HG03064 (cell line): Measurements from ENCODE around the gene PDZD2.
A peak's percentile ranks its signal among the peaks of the same experiment; 100 is the strongest.
"Not testable (repeated sequence)": the region's sequence is repeated elsewhere in the genome, so short reads cannot be mapped to it uniquely, and the experiment has no call there.

Source experiments
- ATAC-seq: cut with Tn5 transposase; IDR thresholded peaks from one replicate; pipeline ENCODE4 v1.9.1; 2021; ENCODE audit warnings: low read depth; ENCODE audit not compliant: unreplicated experiment

Gene PDZD2

GRCh38 chr5:31993165-31993961, 354.4 kb downstream of the PDZD2 start:
- no peak for ATAC-seq

GRCh38 chr5:31995006-31995405, 356.1 kb downstream of the PDZD2 start:
- ATAC-seq, result peak; percentile 70

DNA sequence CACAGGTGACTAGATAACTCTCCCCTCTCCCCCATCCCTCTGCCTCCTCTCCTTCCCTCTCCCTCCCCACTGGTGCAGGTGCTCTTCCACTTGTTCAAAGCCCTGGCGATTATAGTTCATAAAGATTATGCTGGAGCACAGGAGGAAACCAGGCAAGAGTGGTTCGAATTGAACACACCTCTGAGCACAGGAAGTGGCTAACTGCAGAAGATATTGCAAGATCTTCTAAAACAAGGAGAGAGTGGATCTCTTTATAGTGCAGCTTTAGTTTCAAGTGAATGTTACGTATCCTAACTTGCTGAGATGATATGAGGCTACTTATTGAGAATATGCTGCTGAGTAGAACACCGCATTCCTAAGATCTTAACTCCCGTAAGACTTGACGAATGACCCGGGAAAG, 356.8 kb downstream of the PDZD2 start:
- ATAC-seq, result no peak

DNA sequence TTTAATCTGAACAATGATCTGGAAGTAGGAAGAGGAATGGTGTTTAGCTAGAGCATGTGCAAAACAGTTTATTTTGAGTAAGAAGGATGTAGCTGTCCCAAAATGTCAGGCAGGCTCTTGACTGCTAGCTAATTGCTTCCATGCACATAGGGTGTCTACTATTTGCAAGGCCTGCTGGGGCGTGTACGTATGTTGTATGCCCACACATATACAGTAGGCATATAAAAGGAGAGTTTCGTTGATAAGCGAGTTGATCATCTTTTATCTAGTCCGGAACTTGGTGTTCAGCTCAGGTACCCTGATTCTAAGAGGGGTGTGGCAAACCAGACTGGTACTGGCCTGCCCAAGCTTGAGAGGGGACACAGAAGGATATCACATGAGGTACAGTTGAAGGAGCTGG, 358.0 kb downstream of the PDZD2 start:
- no peak for ATAC-seq

DNA sequence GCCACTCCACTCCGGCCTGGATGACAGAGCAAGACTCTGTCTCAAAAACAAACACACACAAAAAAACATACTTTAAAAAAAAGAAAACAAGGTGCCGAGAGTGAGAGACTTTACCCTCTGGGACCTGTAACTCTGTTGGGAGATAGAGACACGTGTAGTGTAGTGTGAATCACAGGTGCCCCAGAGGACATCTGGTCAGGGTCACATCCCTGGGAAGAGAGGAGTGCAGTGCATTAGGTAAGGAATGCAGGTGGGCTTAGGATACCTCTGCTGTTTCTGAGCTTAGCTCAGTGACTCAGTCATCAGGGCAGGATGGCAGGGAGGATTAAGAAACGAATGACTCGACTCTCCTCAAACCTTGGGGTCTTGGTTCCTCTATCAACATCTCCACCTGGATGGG, 360.5 kb downstream of the PDZD2 start:
- no peak for ATAC-seq

GRCh38 chr5:32000731-32001130, 361.8 kb downstream of the PDZD2 start:
- ATAC-seq, result no peak

GRCh38 chr5:32001284-32001683, 362.4 kb downstream of the PDZD2 start:
- no peak for ATAC-seq

GRCh38 chr5:32001707-32002106, 362.8 kb downstream of the PDZD2 start:
- no peak for ATAC-seq

- ATAC-seq, result no peak
Observed at GRCh38 chr5:32002755-32003154, 363.8 kb downstream of the PDZD2 start.

GRCh38 chr5:32003981-32004380, 365.1 kb downstream of the PDZD2 start:
- ATAC-seq, result no peak

GRCh38 chr5:32004404-32004803, 365.5 kb downstream of the PDZD2 start:
- ATAC-seq, result no peak

DNA sequence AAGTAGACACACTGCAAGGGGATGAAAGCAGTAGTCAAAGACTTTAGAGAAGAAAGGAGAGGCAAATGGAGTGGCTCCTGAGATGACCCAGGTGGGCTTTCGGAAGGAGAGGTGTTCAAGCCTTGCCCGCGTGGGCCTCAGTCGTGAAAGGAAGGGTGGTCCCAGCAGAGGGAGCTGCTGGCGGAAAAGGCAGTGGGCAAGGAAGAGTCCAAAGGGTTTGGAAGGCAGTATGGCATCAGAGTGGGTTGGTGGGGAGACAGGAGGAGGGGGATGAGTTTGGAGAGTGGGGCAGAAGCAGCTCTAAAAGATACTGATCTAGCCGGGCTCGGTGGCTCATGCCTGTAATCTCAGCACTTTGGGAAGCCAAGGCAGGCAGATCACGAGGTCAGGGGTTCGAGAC, 369.8 kb downstream of the PDZD2 start:
- no peak for ATAC-seq

- ATAC-seq, result no peak
Observed at GRCh38 chr5:32013658-32014057, 374.7 kb downstream of the PDZD2 start.

GRCh38 chr5:32014096-32014745, 375.3 kb downstream of the PDZD2 start:
- no peak for ATAC-seq

- not testable (repeated sequence) for ATAC-seq
Observed at GRCh38 chr5:32015262-32015661, 376.3 kb downstream of the PDZD2 start.

DNA sequence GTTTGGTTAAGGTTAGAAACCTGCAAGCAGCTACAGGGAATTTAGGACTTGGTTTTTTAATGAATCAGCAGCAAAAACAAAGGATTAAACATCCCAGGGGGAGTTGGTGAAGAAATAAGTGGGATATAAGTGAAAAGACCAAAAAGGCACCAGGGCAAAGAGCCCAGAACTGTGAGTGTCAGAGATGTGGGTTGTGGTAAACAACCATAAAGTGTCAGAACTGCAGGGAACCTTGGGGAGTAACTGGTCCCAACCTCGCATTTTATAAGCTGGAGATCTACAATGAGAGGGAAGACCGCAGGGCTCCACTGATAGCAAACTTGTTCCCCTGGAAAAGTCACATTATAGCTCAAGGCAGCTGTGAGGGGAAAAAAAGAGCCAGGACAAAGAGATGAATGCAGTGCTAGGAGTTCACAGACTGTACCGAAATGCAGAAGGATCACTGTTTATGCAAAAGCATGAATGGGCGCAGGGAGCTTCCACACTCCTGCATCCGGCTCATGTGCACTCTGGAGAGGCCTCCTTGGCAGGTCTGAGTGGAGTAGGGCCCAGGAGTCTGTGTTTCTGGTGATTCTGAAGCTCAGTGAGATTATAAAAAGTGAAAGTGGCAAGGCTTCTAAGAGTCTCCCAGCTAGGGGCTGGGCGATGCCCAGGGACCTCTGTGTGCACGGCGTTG, 378.9 kb downstream of the PDZD2 start:
- no peak for ATAC-seq

- no peak for ATAC-seq
Observed at GRCh38 chr5:32018476-32019436, 379.8 kb downstream of the PDZD2 start.

GRCh38 chr5:32020271-32020670, 381.3 kb downstream of the PDZD2 start:
- ATAC-seq, result peak; percentile 90

DNA sequence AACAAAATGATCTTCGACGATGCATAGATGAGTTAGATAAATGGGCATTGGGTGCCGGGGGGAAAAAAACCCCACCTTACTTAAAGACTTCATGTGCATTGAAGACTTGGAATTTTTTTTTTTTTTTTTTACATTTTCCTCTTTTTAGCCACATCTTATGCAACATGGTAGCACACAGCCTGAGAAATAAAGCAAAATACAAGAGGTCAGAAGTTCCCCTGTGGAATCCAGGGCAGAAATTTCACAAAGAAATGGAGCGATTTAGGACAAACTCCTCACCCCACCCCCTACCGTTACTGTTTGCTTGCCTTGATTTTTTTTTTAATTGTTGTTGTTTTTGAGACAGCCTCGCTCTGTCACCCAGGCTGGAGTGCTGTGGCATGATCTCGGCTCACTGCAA, 382.0 kb downstream of the PDZD2 start:
- no peak for ATAC-seq

GRCh38 chr5:32021771-32022170, 382.8 kb downstream of the PDZD2 start:
- ATAC-seq, result no peak

GRCh38 chr5:32022638-32023037, 383.7 kb downstream of the PDZD2 start:
- ATAC-seq, result no peak
